H1 (cell line): Measurements from ENCODE around the gene KCNH6.

ENCODE experiments used
- CTCF ChIP-seq, 3 experiments: IDR thresholded peaks; 1 replicate in 2 of 3; 2 replicates in 1 of 3; pipeline versions ENCODE4 v1.5.1 to v1.6.1; 2011; ENCODE audit warnings: low read length in 3 of 3, mild to moderate bottlenecking in 3 of 3, inconsistent platforms in 2 of 3, low read depth in 1 of 3, moderate library complexity in 1 of 3; ENCODE audit not compliant: insufficient read depth in 1 of 3; ENCODE audit errors: control extremely low read depth in 1 of 3
- EGR1 ChIP-seq: IDR thresholded peaks from 2 replicates; pipeline ENCODE4 v1.6.1; 2011; ENCODE audit warnings: low read depth, low read length, borderline replicate concordance
- GABPA ChIP-seq: IDR thresholded peaks from 2 replicates; pipeline ENCODE4 v1.6.1; 2011; ENCODE audit warnings: mild to moderate bottlenecking, low read length, moderate library complexity, borderline replicate concordance; ENCODE audit not compliant: insufficient read depth
- KDM1A ChIP-seq: fragments of 200-600, 300-600 bp; sonication (generic); IDR thresholded peaks from 2 replicates; pipeline ENCODE4 v1.7.1; 2016; ENCODE audit warnings: mild to moderate bottlenecking, low read length, borderline replicate concordance
- MAX ChIP-seq: IDR thresholded peaks from 2 replicates; pipeline ENCODE4 v1.6.1; 2012; ENCODE audit warnings: inconsistent platforms
- NRF1 ChIP-seq: IDR thresholded peaks from 2 replicates; pipeline ENCODE4 v1.6.1; 2011; ENCODE audit warnings: mild to moderate bottlenecking, low read depth, low read length, improper control_type of control experiment
- POLR2A ChIP-seq, 2 experiments: IDR thresholded peaks; 1 replicate in 1 of 2; 2 replicates in 1 of 2; pipeline ENCODE4 v1.6.1; 2011; ENCODE audit warnings: low read depth in 2 of 2, low read length in 2 of 2, mild to moderate bottlenecking in 2 of 2; ENCODE audit errors: control extremely low read depth in 1 of 2
- POLR2AphosphoS5 ChIP-seq: IDR thresholded peaks from 2 replicates; pipeline ENCODE4 v1.6.1; 2011; ENCODE audit warnings: low read depth, low read length
- SIN3A ChIP-seq, 2 experiments: IDR thresholded peaks in 1 of 2; conservative IDR thresholded peaks in 1 of 2; 2 replicates each; pipeline ENCODE4 v1.6.1; 2011 to 2012; ENCODE audit warnings: low read length in 2 of 2, improper control_type of control experiment in 1 of 2, low read depth in 1 of 2, mild to moderate bottlenecking in 1 of 2
- SUZ12 ChIP-seq: fragments of 200-600 bp; sonication (generic); IDR thresholded peaks from 2 replicates; pipeline ENCODE4 v1.6.1; 2012; ENCODE audit warnings: mild to moderate bottlenecking, inconsistent platforms, low read length, moderate library complexity, mixed read lengths
- TBP ChIP-seq: IDR thresholded peaks from 2 replicates; pipeline ENCODE4 v1.6.1; 2011; ENCODE audit warnings: low read depth, low read length, improper control_type of control experiment
- ZNF274 ChIP-seq: IDR thresholded peaks from 2 replicates; pipeline ENCODE4 v1.7.0; 2012; ENCODE audit warnings: low read length, borderline replicate concordance; ENCODE audit errors: extremely low read depth

- TF ChIP-seq EGR1 (no peak), CTCF (IDR thresholded peaks at IDR 0.05; ENCODE audit: control extremely low read depth in 1 of 3, insufficient read depth in 1 of 3, low read depth in 1 of 3, low read length in 3 of 3) (no peak), POLR2A (IDR thresholded peaks at IDR 0.05; ENCODE audit: control extremely low read depth in 1 of 2, low read depth in 2 of 2, low read length in 2 of 2) (no peak), KDM1A (no peak), POLR2AphosphoS5 (no peak), ZNF274 (no peak), GABPA (no peak), TBP (no peak), SUZ12 (no peak), MAX (no peak), NRF1 (no peak), SIN3A (conservative IDR thresholded peaks at IDR 0.05 in 1 of 2, IDR thresholded peaks at IDR 0.05 in 1 of 2; ENCODE audit: low read depth in 1 of 2, low read length in 2 of 2) (no peak)
Observed at GRCh38 chr17:63538693-63539595, 15.8 kb downstream of the KCNH6 start.
